Measurements from ENCODE around the gene MMEL1.

GRCh38 chr1:2614145-2614544, 18.7 kb downstream of the MMEL1 start:
- TF ChIP-seq CTCF (IDR thresholded peaks at IDR 0.05): no peak
- no peak for TF ChIP-seq POLR2A (IDR thresholded peaks at IDR 0.05; ENCODE audit: low read depth)
- TF ChIP-seq POLR2AphosphoS5 (IDR thresholded peaks at IDR 0.05): no peak
- no peak for TF ChIP-seq EP300 (IDR thresholded peaks at IDR 0.05)
